ENCODE results near the gene IGF2BP3.

DNA sequence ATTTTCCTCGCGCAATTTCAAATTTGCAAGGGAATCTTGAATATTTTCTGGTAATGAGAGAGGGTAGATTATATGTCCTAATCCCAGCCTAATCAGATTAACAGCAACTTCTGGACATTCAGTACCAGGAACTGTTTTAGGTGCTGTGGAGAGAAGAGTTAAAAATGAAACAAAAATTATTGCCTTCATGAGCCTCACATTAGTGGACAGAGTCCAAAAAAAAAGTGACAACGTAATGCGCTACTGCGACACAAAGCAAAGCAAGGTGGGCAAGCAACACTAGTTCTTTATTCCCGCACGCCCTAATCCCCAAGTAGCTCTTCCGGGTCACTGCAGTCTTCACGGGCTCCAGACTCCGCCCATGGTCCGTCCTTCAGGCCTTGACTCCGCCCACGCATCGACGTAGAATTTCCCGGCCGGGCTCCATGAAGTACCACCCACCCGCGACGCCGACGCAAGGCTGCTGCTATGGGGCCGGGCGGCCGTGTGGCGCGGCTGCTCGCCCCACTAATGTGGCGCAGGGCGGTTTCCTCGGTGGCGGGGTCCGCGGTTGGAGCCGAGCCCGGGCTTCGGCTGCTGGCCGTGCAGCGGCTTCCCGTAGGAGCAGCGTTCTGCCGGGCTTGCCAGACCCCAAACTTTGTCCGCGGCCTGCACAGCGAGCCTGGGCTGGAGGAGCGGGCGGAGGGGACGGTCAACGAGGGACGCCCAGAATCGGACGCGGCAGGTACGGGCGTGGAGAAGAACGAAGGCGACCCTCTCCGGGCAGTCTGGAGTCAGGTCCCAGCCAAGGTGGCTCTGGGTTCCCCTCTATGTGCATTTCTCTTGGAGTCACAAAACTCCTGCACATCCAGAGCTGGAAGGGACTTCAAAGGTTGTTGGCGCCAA, 171.2 kb downstream of the IGF2BP3 start, which contains the start of gene MALSU1:
- TF ChIP-seq, protein P1, sequence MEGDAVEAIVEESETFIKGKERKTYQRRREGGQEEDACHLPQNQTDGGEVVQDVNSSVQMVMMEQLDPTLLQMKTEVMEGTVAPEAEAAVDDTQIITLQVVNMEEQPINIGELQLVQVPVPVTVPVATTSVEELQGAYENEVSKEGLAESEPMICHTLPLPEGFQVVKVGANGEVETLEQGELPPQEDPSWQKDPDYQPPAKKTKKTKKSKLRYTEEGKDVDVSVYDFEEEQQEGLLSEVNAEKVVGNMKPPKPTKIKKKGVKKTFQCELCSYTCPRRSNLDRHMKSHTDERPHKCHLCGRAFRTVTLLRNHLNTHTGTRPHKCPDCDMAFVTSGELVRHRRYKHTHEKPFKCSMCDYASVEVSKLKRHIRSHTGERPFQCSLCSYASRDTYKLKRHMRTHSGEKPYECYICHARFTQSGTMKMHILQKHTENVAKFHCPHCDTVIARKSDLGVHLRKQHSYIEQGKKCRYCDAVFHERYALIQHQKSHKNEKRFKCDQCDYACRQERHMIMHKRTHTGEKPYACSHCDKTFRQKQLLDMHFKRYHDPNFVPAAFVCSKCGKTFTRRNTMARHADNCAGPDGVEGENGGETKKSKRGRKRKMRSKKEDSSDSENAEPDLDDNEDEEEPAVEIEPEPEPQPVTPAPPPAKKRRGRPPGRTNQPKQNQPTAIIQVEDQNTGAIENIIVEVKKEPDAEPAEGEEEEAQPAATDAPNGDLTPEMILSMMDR (IDR thresholded peaks at IDR 0.05): peak in 1 of 4 experiments; percentile 8
- TF ChIP-seq POLR2AphosphoS5 (IDR thresholded peaks at IDR 0.05) (peak; percentile 97), POLR2A (IDR thresholded peaks at IDR 0.05) (peak; percentile 79 to 83), EP300 (IDR thresholded peaks at IDR 0.05) (no peak)

All from gastroesophageal sphincter (tissue), 3 donors.